K562 (cell line): Measurements from ENCODE around the gene WIF1.

Experiments used
- BHLHE40 ChIP-seq: IDR thresholded peaks from 2 replicates; pipeline ENCODE4 v1.6.1; 2011; ENCODE audit warnings: low read length, improper control_type of control experiment
- CTCF ChIP-seq, 3 experiments: IDR thresholded peaks in 2 of 3; conservative IDR thresholded peaks in 1 of 3; 2 replicates each; pipeline ENCODE4 v1.5.1; 2011 to 2012; ENCODE audit warnings: low read length in 3 of 3, mild to moderate bottlenecking in 3 of 3, control low read depth in 2 of 3, improper control_type of control experiment in 1 of 3, inconsistent platforms in 1 of 3, low read depth in 1 of 3, mixed read lengths in 1 of 3, moderate library complexity in 1 of 3; ENCODE audit not compliant: insufficient read depth in 2 of 3
- DNMT1 ChIP-seq: fragments of 450-650 bp; IDR thresholded peaks from 2 replicates; pipeline ENCODE4 v1.6.1; 2016; ENCODE audit warnings: antibody characterized with exemption, mild to moderate bottlenecking
- GTF2F1 ChIP-seq: IDR thresholded peaks from 2 replicates; pipeline ENCODE4 v1.6.1; 2011; ENCODE audit warnings: low read depth, low read length, improper control_type of control experiment
- HNRNPL ChIP-seq: fragments of 200-400 bp; formaldehyde crosslinking; IDR thresholded peaks from 2 replicates; pipeline ENCODE4 v1.6.1; 2017; ENCODE audit warnings: low read depth, mild to moderate bottlenecking, low read length
- MLX ChIP-seq, 2 experiments: fragments of 450-650 bp in 1 of 2; sonication (generic) in 1 of 2; formaldehyde crosslinking; conservative IDR thresholded peaks; 2 replicates each; pipeline versions ENCODE4 v1.4.0 to v1.8.1; 2020 to 2022; ENCODE audit warnings: mild to moderate bottlenecking in 1 of 2, missing genetic modification reagents in 1 of 2
- PKNOX1 ChIP-seq: fragments of 450-650 bp; IDR thresholded peaks from 2 replicates; pipeline ENCODE4 v1.6.1; 2016
- POLR2AphosphoS5 ChIP-seq: IDR thresholded peaks from 2 replicates; pipeline ENCODE4 v1.6.1; 2011; ENCODE audit warnings: mild to moderate bottlenecking, low read depth, low read length, moderate library complexity; ENCODE audit not compliant: control insufficient read depth, insufficient read depth
- PRDM10 ChIP-seq: fragments of 450-650 bp; IDR thresholded peaks from 2 replicates; pipeline ENCODE4 v1.6.1; 2018; ENCODE audit not compliant: partially characterized antibody
- TBL1XR1 ChIP-seq, 2 experiments: IDR thresholded peaks; 2 replicates each; pipeline ENCODE4 v1.6.1; 2012; ENCODE audit warnings: improper control_type of control experiment in 2 of 2, low read length in 2 of 2, mild to moderate bottlenecking in 1 of 2
- TFAM ChIP-seq: fragments of 250-450 bp; sonication (Bioruptor Pico); conservative IDR thresholded peaks from 2 replicates; pipeline ENCODE4 v1.5.0; 2021; ENCODE audit warnings: mild to moderate bottlenecking, moderate library complexity
- XRCC4 ChIP-seq: IDR thresholded peaks from one replicate; pipeline ENCODE4 v1.6.1; 2011; ENCODE audit not compliant: insufficient read depth, insufficient read length; ENCODE audit errors: extremely low read depth
- YY1 ChIP-seq, 3 experiments: IDR thresholded peaks; 2 replicates each; pipeline ENCODE4 v1.6.1; 2011; ENCODE audit warnings: low read length in 2 of 3, mild to moderate bottlenecking in 2 of 3, moderate library complexity in 2 of 3, borderline replicate concordance in 1 of 3, control low read depth in 1 of 3, low read depth in 1 of 3; ENCODE audit not compliant: insufficient read depth in 3 of 3, insufficient replicate concordance in 2 of 3, control insufficient read depth in 1 of 3, insufficient read length in 1 of 3; ENCODE audit errors: extremely low read depth in 1 of 3
- ZNF140 ChIP-seq: fragments of 250-450 bp; sonication (Bioruptor Pico); IDR thresholded peaks from 2 replicates; pipeline ENCODE4 v1.8.0; 2021; ENCODE audit warnings: moderate library complexity, mild to moderate bottlenecking, inconsistent platforms

- no peak for TF ChIP-seq ZNF140 (CRISPR knock-in tag)
- no peak for TF ChIP-seq PKNOX1
- no peak for TF ChIP-seq HNRNPL
- no peak for TF ChIP-seq YY1 (IDR thresholded peaks at IDR 0.05; ENCODE audit: borderline replicate concordance in 1 of 3, control insufficient read depth in 1 of 3, extremely low read depth in 1 of 3, insufficient read depth in 3 of 3, insufficient read length in 1 of 3, insufficient replicate concordance in 2 of 3, low read depth in 1 of 3, low read length in 2 of 3)
- TF ChIP-seq XRCC4, result no peak
- no peak for TF ChIP-seq TBL1XR1 (IDR thresholded peaks at IDR 0.05; ENCODE audit: low read length in 2 of 2)
- TF ChIP-seq POLR2AphosphoS5, result no peak
- no peak for TF ChIP-seq TFAM (CRISPR knock-in tag)
- no peak for TF ChIP-seq CTCF (IDR thresholded peaks at IDR 0.05 in 2 of 3, conservative IDR thresholded peaks at IDR 0.05 in 1 of 3; ENCODE audit: insufficient read depth in 2 of 3, low read depth in 1 of 3, low read length in 3 of 3)
- no peak for TF ChIP-seq MLX (CRISPR knock-in tag; conservative IDR thresholded peaks at IDR 0.05)
- no peak for TF ChIP-seq DNMT1
- TF ChIP-seq GTF2F1, result no peak
- TF ChIP-seq PRDM10, result no peak
- TF ChIP-seq BHLHE40, result no peak
Measured at GRCh38 chr12:65067383-65067782, 53.7 kb downstream of the WIF1 start.
